NCI-H69 (cell line): ENCODE data around the gene SMAGP.
A peak's percentile ranks its signal among the peaks of the same experiment; 100 is the strongest.
"Not testable (repeated sequence)": the region's sequence is repeated elsewhere in the genome, so short reads cannot be mapped to it uniquely, and the experiment has no call there.

Experiments
- DNase-seq: peaks from one replicate; lab custom pipeline; 2025; lab: John Stamatoyannopoulos, UW

Gene SMAGP

GRCh38 chr12:51225234-51225633, 45.0 kb downstream of the SMAGP start:
- DNase-seq = no peak

- no peak for DNase-seq
Measured at GRCh38 chr12:51224625-51225024, 45.6 kb downstream of the SMAGP start.

- DNase-seq = peak; percentile 79
Measured at GRCh38 chr12:51222461-51222860, 47.8 kb downstream of the SMAGP start.

- DNase-seq = not testable (repeated sequence)
Measured at GRCh38 chr12:51219857-51220256, 50.4 kb downstream of the SMAGP start.

GRCh38 chr12:51219322-51219721, 50.9 kb downstream of the SMAGP start:
- DNase-seq = no peak

GRCh38 chr12:51218607-51219161, 51.5 kb downstream of the SMAGP start:
- peak; percentile 59 for DNase-seq

- peak; percentile 90 for DNase-seq
Measured at GRCh38 chr12:51217968-51218606, 52.1 kb downstream of the SMAGP start, which contains the start of gene POU6F1. TSS of gene POU6F1 (minus strand) at chr12:51218062. CDS start at chr12:51206836, 11,226 bp downstream.

- peak; percentile 72 for DNase-seq
Measured at GRCh38 chr12:51217133-51217967, 52.9 kb downstream of the SMAGP start.

- peak; percentile 19 for DNase-seq
Measured at GRCh38 chr12:51216642-51217041, 53.6 kb downstream of the SMAGP start.

GRCh38 chr12:51214895-51215294, 55.3 kb downstream of the SMAGP start:
- DNase-seq = no peak

GRCh38 chr12:51210690-51211395, 59.4 kb downstream of the SMAGP start:
- DNase-seq = no peak

GRCh38 chr12:51209259-51209658, 61.0 kb downstream of the SMAGP start:
- no peak for DNase-seq

GRCh38 chr12:51208016-51208660, 62.1 kb downstream of the SMAGP start:
- peak; percentile 28 for DNase-seq

GRCh38 chr12:51205350-51205749, 64.9 kb downstream of the SMAGP start:
- DNase-seq = no peak

- no peak for DNase-seq
Measured at GRCh38 chr12:51202718-51203117, 67.5 kb downstream of the SMAGP start.

- no peak for DNase-seq
Measured at GRCh38 chr12:51200806-51201205, 69.4 kb downstream of the SMAGP start.

GRCh38 chr12:51200156-51200555, 70.1 kb downstream of the SMAGP start:
- DNase-seq = no peak

- DNase-seq = no peak
Measured at GRCh38 chr12:51199366-51199945, 70.8 kb downstream of the SMAGP start.

- DNase-seq = no peak
Measured at GRCh38 chr12:51198568-51199365, 71.4 kb downstream of the SMAGP start.

GRCh38 chr12:51197736-51198567, 72.3 kb downstream of the SMAGP start:
- no peak for DNase-seq
